HG03108 (cell line): ENCODE results near the gene ZSWIM1.

ENCODE experiments used
- ATAC-seq: cut with Tn5 transposase; IDR thresholded peaks from one replicate; pipeline ENCODE4 v1.9.1; 2021; ENCODE audit warnings: moderate library complexity; ENCODE audit not compliant: unreplicated experiment

The ZSWIM1 gene

GRCh38 chr20:45880988-45881788 is at the start of gene ZSWIM1:
TSS of gene ZSWIM1 (plus strand) at chr20:45881227. CDS start at chr20:45882593, 1,366 bp downstream.
- ATAC-seq, result peak; percentile 97

- no peak for ATAC-seq
Observed at GRCh38 chr20:45832619-45833018, 48.4 kb upstream of the ZSWIM1 start.

GRCh38 chr20:45833030-45833882 is 47.8 kb upstream of the ZSWIM1 start, which contains the start of gene SNX21:
TSS of gene SNX21 (plus strand) at chr20:45833799. CDS start at chr20:45833920, 121 bp downstream.
- ATAC-seq, result no peak

- no peak for ATAC-seq
Observed at GRCh38 chr20:45833883-45834796, 46.9 kb upstream of the ZSWIM1 start.

- ATAC-seq, result no peak
Observed at GRCh38 chr20:45834797-45835161, 46.2 kb upstream of the ZSWIM1 start.

GRCh38 chr20:45835329-45835765 is 45.7 kb upstream of the ZSWIM1 start:
- ATAC-seq, result no peak

- ATAC-seq, result no peak
Observed at GRCh38 chr20:45835825-45836224, 45.2 kb upstream of the ZSWIM1 start.

- no peak for ATAC-seq
Observed at GRCh38 chr20:45836841-45837240, 44.2 kb upstream of the ZSWIM1 start.

- no peak for ATAC-seq
Observed at GRCh38 chr20:45840700-45841198, 40.3 kb upstream of the ZSWIM1 start.

GRCh38 chr20:45841407-45842129 is 39.5 kb upstream of the ZSWIM1 start:
- no peak for ATAC-seq

GRCh38 chr20:45842169-45842812 is 38.7 kb upstream of the ZSWIM1 start:
- peak; percentile 63 for ATAC-seq

GRCh38 chr20:45843506-45843905 is 37.5 kb upstream of the ZSWIM1 start:
- no peak for ATAC-seq

- ATAC-seq, result no peak
Observed at GRCh38 chr20:45845452-45845851, 35.6 kb upstream of the ZSWIM1 start.

- ATAC-seq, result no peak
Observed at GRCh38 chr20:45848421-45848820, 32.6 kb upstream of the ZSWIM1 start.

- no peak for ATAC-seq
Observed at GRCh38 chr20:45848969-45849582, 32.0 kb upstream of the ZSWIM1 start.

- no peak for ATAC-seq
Observed at GRCh38 chr20:45850238-45850637, 30.8 kb upstream of the ZSWIM1 start.

GRCh38 chr20:45850926-45851325 is 30.1 kb upstream of the ZSWIM1 start:
- ATAC-seq, result no peak

GRCh38 chr20:45851501-45851900 is 29.5 kb upstream of the ZSWIM1 start:
- no peak for ATAC-seq

- no peak for ATAC-seq
Observed at GRCh38 chr20:45852326-45852725, 28.7 kb upstream of the ZSWIM1 start.
